Measurements from ENCODE around the gene PLCL2. TPM values are rescaled to one million over a fixed set of nuclear protein-coding genes. Genes with fewer than 3 reads are reported as not detected.

The PLCL2 gene
- total and polyA plus RNA-seq, 4 donors = 1.5 to 16.5 (median 9.4) TPM

- no peak for TF ChIP-seq FOXA2 (IDR thresholded peaks at IDR 0.05)
- TF ChIP-seq ZBTB33 (IDR thresholded peaks at IDR 0.05) = no peak
- TF ChIP-seq YY1 (IDR thresholded peaks at IDR 0.05) = no peak
- TF ChIP-seq NR2F2 (IDR thresholded peaks at IDR 0.05) = no peak
- Histone ChIP-seq H3K27me3 (ENCODE audit: control insufficient read depth in 4 of 4, insufficient read depth in 4 of 4, low read length in 3 of 4) (no peaks in the 10 kb centered on the region), H3K9ac (ENCODE audit: low read depth in 1 of 2, low read length in 2 of 2) (no peak overlapping the region), H3K27ac (ENCODE audit: low read depth in 1 of 2, low read length in 2 of 2) (no peak overlapping the region), H3K9me3 (ENCODE audit: control insufficient read depth in 4 of 4, low read length in 3 of 4) (no peaks in the 10 kb centered on the region), H3K36me3 (ENCODE audit: control insufficient read depth in 4 of 4, insufficient read depth in 3 of 4, low read depth in 1 of 4, low read length in 3 of 4) (no peaks in the 10 kb centered on the region), H3K4me1 (ENCODE audit: control insufficient read depth in 4 of 4, insufficient read depth in 4 of 4, low read length in 3 of 4) (peaks cover 0 to 3% (median under 1%) of the 10 kb centered on the region in 4 donors), H3K4me3 (ENCODE audit: low read depth in 1 of 3, low read length in 3 of 3) (no peak overlapping the region)
- no peak for DNase-seq (ENCODE audit: low spot score)
- 59% methylated on average over 1 of the region's 1 CpG for WGBS
Observed at GRCh38 chr3:16942955-16943354, 58.2 kb downstream of the PLCL2 start.

- Histone ChIP-seq H3K9me3 (ENCODE audit: control insufficient read depth in 4 of 4, low read length in 3 of 4) (no peaks in the 10 kb centered on the region), H3K4me1 (ENCODE audit: control insufficient read depth in 4 of 4, insufficient read depth in 4 of 4, low read length in 3 of 4) (peaks cover 0 to 4% (median under 1%) of the 10 kb centered on the region in 4 donors), H3K27me3 (ENCODE audit: control insufficient read depth in 4 of 4, insufficient read depth in 4 of 4, low read length in 3 of 4) (no peaks in the 10 kb centered on the region), H3K9ac (ENCODE audit: low read depth in 1 of 2, low read length in 2 of 2) (no peak overlapping the region), H3K36me3 (ENCODE audit: control insufficient read depth in 4 of 4, insufficient read depth in 3 of 4, low read depth in 1 of 4, low read length in 3 of 4) (no peaks in the 10 kb centered on the region), H3K4me3 (ENCODE audit: low read depth in 1 of 3, low read length in 3 of 3) (no peak overlapping the region), H3K27ac (ENCODE audit: low read depth in 1 of 2, low read length in 2 of 2) (no peak overlapping the region)
- TF ChIP-seq TAF1 (conservative IDR thresholded peaks at IDR 0.05) (no peak), HNF4G (IDR thresholded peaks at IDR 0.05) (no peak), NR2F2 (IDR thresholded peaks at IDR 0.05) (no peak), CTCF (IDR thresholded peaks at IDR 0.05; ENCODE audit: low read depth, low read length, missing input control) (no peak), SP1 (IDR thresholded peaks at IDR 0.05) (no peak), JUND (IDR thresholded peaks at IDR 0.05) (no peak), RXRA (IDR thresholded peaks at IDR 0.05) (no peak), EGR1 (IDR thresholded peaks at IDR 0.05; ENCODE audit: low read depth in 2 of 2) (no peak), YY1 (IDR thresholded peaks at IDR 0.05) (no peak), ATF3 (IDR thresholded peaks at IDR 0.05) (no peak), FOXA2 (IDR thresholded peaks at IDR 0.05) (no peak), MAX (IDR thresholded peaks at IDR 0.05) (no peak), FOXA1 (IDR thresholded peaks at IDR 0.05) (no peak), RAD21 (IDR thresholded peaks at IDR 0.05) (no peak), HNF4A (conservative IDR thresholded peaks at IDR 0.05) (no peak), REST (IDR thresholded peaks at IDR 0.05) (no peak), GABPA (IDR thresholded peaks at IDR 0.05 in 1 of 2, conservative IDR thresholded peaks at IDR 0.05 in 1 of 2) (no peak), ZBTB33 (IDR thresholded peaks at IDR 0.05) (no peak)
- no peak for DNase-seq (ENCODE audit: low spot score)
Observed at GRCh38 chr3:16943857-16944256, 59.1 kb downstream of the PLCL2 start.
